Activated T-helper 1 cell treated with anti-CD3 and anti-CD28 coated beads, Interleukin-12 subunit alpha, Interleukin-12 subunit beta, Interleukin-2, Interleukin-4 antibody, amounts not matched to agents 30 ng/mL and 10 ng/mL and 1 ng/mL, durations not matched to agents 14 hours and 24 hours and 36 hours (primary cell): ENCODE data around the gene BANP. TPM values are rescaled to one million over a fixed set of nuclear protein-coding genes. Genes with fewer than 3 reads are reported as not detected.

Experiments used
- DNase-seq: peaks from one replicate; pipeline ENCODE4 v3.0.0; 2021; ENCODE audit warnings: low spot score
- H3K27ac Mint-ChIP-seq: one replicate; pipeline ENCODE4 v1.8.0; 2021; ENCODE audit warnings: mild to moderate bottlenecking, mixed read lengths
- H3K27me3 Mint-ChIP-seq: one replicate; pipeline ENCODE4 v1.8.0; 2022; ENCODE audit warnings: mild to moderate bottlenecking, moderate library complexity, mixed read lengths; ENCODE audit not compliant: insufficient read depth
- H3K36me3 Mint-ChIP-seq: one replicate; pipeline ENCODE4 v1.8.0; 2021; ENCODE audit warnings: low read depth, mixed read lengths
- H3K4me1 Mint-ChIP-seq: one replicate; pipeline ENCODE4 v1.8.0; 2021; ENCODE audit warnings: low read depth, mixed read lengths
- H3K4me3 Mint-ChIP-seq: one replicate; pipeline ENCODE4 v1.8.0; 2021; ENCODE audit warnings: mild to moderate bottlenecking, moderate library complexity, mixed read lengths
- H3K9me3 Mint-ChIP-seq: one replicate; pipeline ENCODE4 v1.8.0; 2021; ENCODE audit warnings: mixed read lengths
- intact Hi-C: fragments of 100-400 bp; cut with micrococcal nuclease; formaldehyde crosslinking; loops from one replicate; pipeline ENCODE4 v1.15.1; 2024
- total RNA-seq: library from RNA; stranded (reverse); gene quantifications from 2 replicates; pipeline ENCODE4 v1.2.3, GENCODE V29; 2022

The BANP gene
- total RNA-seq, 1 donor from 2014 or later, result 35.5 TPM

DNA sequence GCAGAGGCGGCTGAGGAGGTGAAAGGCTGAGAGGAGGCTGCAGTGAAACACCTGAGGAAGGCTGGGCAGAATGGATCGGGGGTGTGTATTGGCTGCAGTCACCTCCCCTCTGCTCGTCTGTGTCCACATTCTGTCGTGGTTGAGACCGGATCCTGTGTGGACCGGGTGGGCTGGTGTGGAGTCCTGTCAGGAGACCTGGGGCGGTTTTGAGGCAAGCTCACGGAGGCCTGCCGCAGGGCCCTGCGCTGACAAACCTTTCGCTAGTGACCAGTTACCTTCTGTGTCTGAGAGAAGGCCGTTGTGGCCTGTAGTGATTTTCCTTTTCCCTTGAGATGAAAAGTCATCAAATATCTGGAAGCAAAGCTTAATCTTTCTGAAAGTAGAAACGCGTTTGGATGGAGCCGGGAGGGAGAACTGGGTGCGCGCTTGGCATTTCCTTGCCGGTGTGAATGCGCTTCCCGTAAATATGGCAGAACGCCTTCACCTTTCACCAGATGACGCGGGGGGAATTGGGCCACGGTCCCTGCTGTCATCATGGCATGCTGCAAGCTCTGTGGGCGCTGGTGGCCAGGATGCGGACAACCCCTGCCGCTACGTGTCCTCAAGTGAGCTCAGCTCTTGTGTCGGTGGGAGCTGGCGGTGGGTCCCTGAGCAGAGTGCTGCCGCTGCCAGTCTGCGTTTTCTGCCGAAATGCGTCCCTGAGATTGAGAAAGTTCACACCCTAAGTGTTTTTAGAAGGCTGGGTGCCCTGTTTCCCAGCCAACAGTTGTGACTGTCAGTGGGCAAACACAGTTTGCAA lies 6.3 kb downstream of the BANP start:
- Mint-ChIP-seq H3K4me3 (peak overlapping the region; percentile 78), H3K4me1 (peaks cover 58% of the 10 kb centered on the region), H3K9me3 (no peaks in the 10 kb centered on the region), H3K36me3 (peaks cover 27% of the 10 kb centered on the region), H3K27ac (peak overlapping the region; percentile 98), H3K27me3 (no peaks in the 10 kb centered on the region)
- intact Hi-C loops, result loop anchor here (2.0 to 10.0 kb wide), 2 partner anchors 47 to 747 kb away; partner anchors contain the start of genes CTU2 and RNF166
- no peak for DNase-seq

GRCh38 chr16:87958632-87959031 lies 7.4 kb downstream of the BANP start:
- H3K27me3 Mint-ChIP-seq, result no peaks in the 10 kb centered on the region
- intact Hi-C loops, result loop anchor here (10.0 kb wide), 1 partner anchor 746 kb away; the partner anchor contains the start of genes CTU2 and RNF166
- no peak for DNase-seq
- H3K27ac Mint-ChIP-seq, result no peak overlapping the region
- no peaks in the 10 kb centered on the region for H3K9me3 Mint-ChIP-seq
- H3K36me3 Mint-ChIP-seq, result peaks cover 30% of the 10 kb centered on the region
- H3K4me1 Mint-ChIP-seq, result peaks cover 64% of the 10 kb centered on the region
- no peak overlapping the region for H3K4me3 Mint-ChIP-seq

DNA sequence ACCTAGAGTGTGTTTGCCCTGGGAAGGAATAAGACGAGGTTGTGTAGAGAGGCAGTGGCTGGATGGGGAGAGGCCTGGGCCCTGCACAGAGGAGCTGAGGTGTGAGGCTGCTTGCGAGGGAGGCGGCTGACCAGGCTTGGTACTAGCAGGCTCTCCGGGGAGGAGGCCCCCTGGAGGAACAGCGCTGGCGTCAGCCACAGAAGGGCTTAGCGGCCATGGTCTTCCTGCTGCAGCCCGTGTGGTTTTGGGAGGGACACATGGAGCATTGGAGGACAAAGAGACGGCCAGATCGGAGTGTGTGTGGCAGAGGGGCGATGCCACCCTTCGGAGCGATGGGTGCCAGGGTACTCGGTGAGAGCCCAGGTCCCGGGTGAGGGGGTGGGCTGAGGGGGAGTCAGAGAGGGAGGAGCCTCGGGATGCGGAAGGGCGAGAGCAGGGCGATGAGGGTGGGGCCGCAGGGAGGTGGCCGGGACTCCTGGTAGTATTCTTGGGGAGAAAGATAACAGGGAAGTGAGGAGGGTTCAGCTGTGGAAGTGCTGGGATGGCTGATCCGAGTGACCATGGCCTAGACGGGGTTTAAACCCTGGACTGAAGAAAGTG lies 8.3 kb downstream of the BANP start:
- intact Hi-C loops, result loop anchor here (10.0 kb wide), 1 partner anchor 745 kb away; the partner anchor contains the start of genes CTU2 and RNF166
- Mint-ChIP-seq H3K4me1 (peaks cover 64% of the 10 kb centered on the region), H3K9me3 (no peaks in the 10 kb centered on the region), H3K4me3 (peak overlapping the region; percentile 66), H3K27ac (peak overlapping the region; percentile 2), H3K27me3 (no peaks in the 10 kb centered on the region), H3K36me3 (peaks cover 24% of the 10 kb centered on the region)
- DNase-seq, result no peak

- H3K27ac Mint-ChIP-seq, result peak overlapping the region; percentile 3
- H3K4me1 Mint-ChIP-seq, result peaks cover 63% of the 10 kb centered on the region
- H3K4me3 Mint-ChIP-seq, result no peak overlapping the region
- intact Hi-C loops, result loop anchor here (5.0 kb wide), 1 partner anchor 607 kb away; no protein-coding TSS in a partner anchor
- no peaks in the 10 kb centered on the region for H3K27me3 Mint-ChIP-seq
- H3K9me3 Mint-ChIP-seq, result no peaks in the 10 kb centered on the region
- peaks cover 23% of the 10 kb centered on the region for H3K36me3 Mint-ChIP-seq
- DNase-seq, result no peak
Measured at GRCh38 chr16:87960296-87960695, 9.1 kb downstream of the BANP start.

- peaks cover 20% of the 10 kb centered on the region for H3K36me3 Mint-ChIP-seq
- H3K4me3 Mint-ChIP-seq, result no peak overlapping the region
- H3K9me3 Mint-ChIP-seq, result no peaks in the 10 kb centered on the region
- no peak overlapping the region for H3K27ac Mint-ChIP-seq
- no peaks in the 10 kb centered on the region for H3K27me3 Mint-ChIP-seq
- DNase-seq, result no peak
- H3K4me1 Mint-ChIP-seq, result peaks cover 60% of the 10 kb centered on the region
- intact Hi-C loops, result loop anchor here (5.0 kb wide), 1 partner anchor 606 kb away; no protein-coding TSS in a partner anchor
Measured at GRCh38 chr16:87960852-87961251, 9.6 kb downstream of the BANP start.

DNA sequence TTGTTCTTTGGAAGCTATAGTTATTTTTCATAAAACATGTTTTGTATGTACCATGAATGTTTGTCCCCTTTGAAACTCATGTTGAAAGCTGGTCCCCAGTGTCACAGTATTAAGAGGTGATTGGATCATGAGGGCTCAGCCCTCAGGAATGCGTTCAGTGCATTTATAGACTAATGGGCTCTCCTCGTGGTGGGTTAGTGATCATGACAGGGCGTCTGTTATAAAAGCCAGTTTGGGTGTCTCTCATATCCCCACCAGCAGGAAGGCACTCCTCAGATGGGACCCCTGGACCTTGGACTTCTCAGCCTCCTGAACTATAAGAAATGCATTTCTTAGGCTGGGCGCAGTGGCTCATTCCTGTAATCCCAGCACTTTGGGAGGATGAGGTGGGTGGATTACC lies 10.4 kb downstream of the BANP start:
- Mint-ChIP-seq H3K4me3 (no peak overlapping the region), H3K9me3 (no peaks in the 10 kb centered on the region), H3K4me1 (peaks cover 60% of the 10 kb centered on the region), H3K36me3 (peaks cover 20% of the 10 kb centered on the region), H3K27ac (peak overlapping the region; percentile 43), H3K27me3 (no peaks in the 10 kb centered on the region)
- intact Hi-C loops, result loop anchor here (5.0 kb wide), 1 partner anchor 606 kb away; no protein-coding TSS in a partner anchor
- DNase-seq, result no peak

DNA sequence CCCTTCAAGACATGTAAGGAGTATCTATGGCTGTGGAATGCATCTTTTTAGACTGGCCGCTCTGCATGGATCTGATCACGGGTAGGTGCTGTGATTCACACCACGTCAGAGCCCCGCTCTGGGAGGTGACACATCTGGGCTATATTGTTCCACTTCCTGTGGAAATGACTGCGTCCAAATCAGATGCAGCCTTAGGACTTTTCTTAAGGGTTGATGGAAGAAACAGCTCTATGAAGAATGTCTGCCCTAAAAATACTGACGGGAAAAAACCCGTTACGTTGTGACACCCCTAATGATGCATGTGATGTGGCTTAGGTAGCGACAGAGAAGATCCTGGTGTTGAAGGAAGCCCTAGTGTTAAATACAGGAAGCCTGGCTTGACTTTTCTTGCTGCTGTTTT lies 12.2 kb downstream of the BANP start:
- Mint-ChIP-seq H3K9me3 (no peaks in the 10 kb centered on the region), H3K4me1 (peaks cover 47% of the 10 kb centered on the region), H3K27ac (peak overlapping the region; percentile 92), H3K4me3 (peak overlapping the region; percentile 37), H3K27me3 (no peaks in the 10 kb centered on the region), H3K36me3 (peaks cover 13% of the 10 kb centered on the region)
- DNase-seq, result peak; percentile 47
- intact Hi-C loops, result loop anchor here (1.0 to 5.0 kb wide), 2 partner anchors 18 to 604 kb away; no protein-coding TSS in a partner anchor

- H3K9me3 Mint-ChIP-seq, result no peaks in the 10 kb centered on the region
- H3K4me1 Mint-ChIP-seq, result peaks cover 47% of the 10 kb centered on the region
- H3K36me3 Mint-ChIP-seq, result peaks cover 13% of the 10 kb centered on the region
- no peak overlapping the region for H3K4me3 Mint-ChIP-seq
- H3K27me3 Mint-ChIP-seq, result no peaks in the 10 kb centered on the region
- peak overlapping the region; percentile 92 for H3K27ac Mint-ChIP-seq
- no peak for DNase-seq
- intact Hi-C loops, result loop anchor here (5.0 kb wide), 1 partner anchor 603 kb away; no protein-coding TSS in a partner anchor
Measured at GRCh38 chr16:87964049-87964659, 12.9 kb downstream of the BANP start.

DNA sequence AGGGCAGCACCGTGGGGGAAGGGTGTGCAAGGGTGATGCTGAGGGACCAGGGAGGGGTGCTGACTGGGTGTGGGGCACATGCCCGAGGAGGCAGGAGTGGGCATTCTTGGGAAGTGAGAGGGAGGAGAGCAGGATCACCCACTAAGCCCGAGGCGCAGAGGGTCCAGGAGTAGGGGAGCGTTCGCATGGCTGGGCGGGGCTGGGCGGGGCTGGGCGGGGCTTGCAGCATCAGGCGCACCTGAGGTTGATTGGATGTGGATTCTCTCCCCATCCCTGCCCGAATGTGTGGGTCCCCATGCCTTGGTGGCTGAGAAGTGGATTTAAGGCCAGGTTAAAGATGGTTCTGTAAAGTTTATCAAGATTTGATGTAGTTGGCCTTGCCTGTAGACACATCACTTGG lies 14.2 kb downstream of the BANP start:
- peaks cover 21% of the 10 kb centered on the region for H3K36me3 Mint-ChIP-seq
- no peaks in the 10 kb centered on the region for H3K27me3 Mint-ChIP-seq
- H3K9me3 Mint-ChIP-seq, result peaks cover 5% of the 10 kb centered on the region
- intact Hi-C loops, result no loop called here
- peak overlapping the region; percentile 58 for H3K27ac Mint-ChIP-seq
- H3K4me3 Mint-ChIP-seq, result no peak overlapping the region
- DNase-seq, result no peak
- peaks cover 46% of the 10 kb centered on the region for H3K4me1 Mint-ChIP-seq

- H3K9me3 Mint-ChIP-seq, result peaks cover 10% of the 10 kb centered on the region
- H3K36me3 Mint-ChIP-seq, result peaks cover 25% of the 10 kb centered on the region
- peaks cover 46% of the 10 kb centered on the region for H3K4me1 Mint-ChIP-seq
- H3K27ac Mint-ChIP-seq, result peak overlapping the region; percentile 44
- no peak overlapping the region for H3K4me3 Mint-ChIP-seq
- H3K27me3 Mint-ChIP-seq, result no peaks in the 10 kb centered on the region
- intact Hi-C loops, result no loop called here
- no peak for DNase-seq
Measured at GRCh38 chr16:87966064-87966645, 14.9 kb downstream of the BANP start.

DNA sequence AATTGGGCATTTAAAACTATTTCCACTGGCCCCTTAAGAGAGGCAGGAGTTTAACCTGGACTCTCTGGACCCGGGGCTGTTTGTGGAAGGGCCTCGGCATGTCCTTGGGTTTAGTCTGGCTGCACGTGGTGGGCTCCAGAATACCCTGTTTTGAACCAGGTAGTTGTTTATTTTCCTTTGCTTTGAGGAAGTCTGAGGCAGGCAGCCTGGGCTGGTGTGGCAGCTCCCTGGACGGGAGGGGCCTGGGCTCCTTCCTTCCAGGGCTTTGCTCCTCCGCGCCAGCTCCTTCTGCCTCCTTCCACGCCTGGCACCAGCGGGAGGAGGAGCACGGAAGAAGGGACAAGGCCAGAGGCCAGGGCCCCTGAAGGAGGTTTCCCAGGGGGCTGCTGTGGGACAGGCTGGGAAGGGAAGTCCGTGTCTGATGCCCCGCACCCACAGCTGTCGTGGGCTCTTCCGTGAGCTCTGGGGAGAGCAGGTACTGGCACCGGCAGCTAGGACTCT lies 15.5 kb downstream of the BANP start:
- no peak for DNase-seq
- no peak overlapping the region for H3K4me3 Mint-ChIP-seq
- H3K9me3 Mint-ChIP-seq, result peaks cover 16% of the 10 kb centered on the region
- H3K27ac Mint-ChIP-seq, result peak overlapping the region; percentile 12
- peaks cover 26% of the 10 kb centered on the region for H3K36me3 Mint-ChIP-seq
- peaks cover 46% of the 10 kb centered on the region for H3K4me1 Mint-ChIP-seq
- intact Hi-C loops, result no loop called here
- no peaks in the 10 kb centered on the region for H3K27me3 Mint-ChIP-seq

DNA sequence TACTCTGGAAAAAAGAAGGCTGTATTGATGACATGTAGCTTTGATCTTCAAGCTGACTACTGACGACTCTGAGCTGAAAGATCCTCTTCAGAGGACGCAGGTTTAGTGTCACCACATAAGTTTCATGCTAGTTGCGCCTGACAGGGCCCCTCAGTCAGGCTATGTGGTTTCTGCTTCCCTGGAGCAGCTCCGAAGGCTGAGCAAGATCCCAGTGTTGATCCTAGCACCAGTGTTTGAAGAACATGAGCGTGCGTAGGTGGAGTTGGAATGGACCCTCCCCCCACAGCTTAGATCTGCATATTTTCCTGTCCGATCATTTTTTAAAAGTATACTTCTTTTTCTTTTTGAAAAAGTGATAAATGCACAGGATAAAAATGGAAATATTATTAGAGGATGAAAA lies 17.3 kb downstream of the BANP start:
- intact Hi-C loops, result no loop called here
- DNase-seq, result no peak
- Mint-ChIP-seq H3K9me3 (peaks cover 31% of the 10 kb centered on the region), H3K27ac (no peak overlapping the region), H3K27me3 (no peaks in the 10 kb centered on the region), H3K36me3 (peaks cover 32% of the 10 kb centered on the region), H3K4me1 (peaks cover 34% of the 10 kb centered on the region), H3K4me3 (no peak overlapping the region)
